22Rv1 (cell line): ENCODE data around the gene OR7C1.

Source experiments
- H3K27ac ChIP-seq: fragments of 450-650 bp; 2 replicates; pipeline ENCODE4 v1.5.1; 2017
- ZFX ChIP-seq: fragments of 450-650 bp; IDR thresholded peaks from 2 replicates; pipeline ENCODE4 v1.6.1; 2017; ENCODE audit warnings: antibody characterized with exemption, borderline replicate concordance
- TF ChIP-seq, protein P1 (sequence below): fragments of 450-650 bp; IDR thresholded peaks from 2 replicates; pipeline ENCODE4 v1.5.1; 2017; ENCODE audit warnings: mild to moderate bottlenecking

OR7C1 gene

DNA sequence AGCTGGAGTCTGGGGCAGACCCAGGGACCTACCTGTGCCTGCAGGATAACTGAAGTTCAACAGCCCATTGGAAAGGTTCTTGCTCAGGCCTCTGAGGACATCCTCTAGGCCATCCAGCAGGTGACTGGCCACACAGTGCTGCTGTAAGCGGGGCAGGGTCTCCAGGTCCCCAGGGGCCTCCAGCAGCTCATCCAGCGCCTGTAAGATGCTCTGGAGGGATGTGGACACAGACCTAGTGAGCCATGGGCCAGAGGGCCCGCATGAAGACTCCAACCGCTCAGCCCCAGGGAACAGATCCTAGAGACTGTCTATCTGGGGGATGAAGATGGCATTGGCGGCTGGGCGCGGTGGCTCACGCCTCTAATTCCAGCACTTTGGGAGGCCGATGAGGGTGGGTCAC, 70.6 kb downstream of the OR7C1 start:
- TF ChIP-seq, protein P1, sequence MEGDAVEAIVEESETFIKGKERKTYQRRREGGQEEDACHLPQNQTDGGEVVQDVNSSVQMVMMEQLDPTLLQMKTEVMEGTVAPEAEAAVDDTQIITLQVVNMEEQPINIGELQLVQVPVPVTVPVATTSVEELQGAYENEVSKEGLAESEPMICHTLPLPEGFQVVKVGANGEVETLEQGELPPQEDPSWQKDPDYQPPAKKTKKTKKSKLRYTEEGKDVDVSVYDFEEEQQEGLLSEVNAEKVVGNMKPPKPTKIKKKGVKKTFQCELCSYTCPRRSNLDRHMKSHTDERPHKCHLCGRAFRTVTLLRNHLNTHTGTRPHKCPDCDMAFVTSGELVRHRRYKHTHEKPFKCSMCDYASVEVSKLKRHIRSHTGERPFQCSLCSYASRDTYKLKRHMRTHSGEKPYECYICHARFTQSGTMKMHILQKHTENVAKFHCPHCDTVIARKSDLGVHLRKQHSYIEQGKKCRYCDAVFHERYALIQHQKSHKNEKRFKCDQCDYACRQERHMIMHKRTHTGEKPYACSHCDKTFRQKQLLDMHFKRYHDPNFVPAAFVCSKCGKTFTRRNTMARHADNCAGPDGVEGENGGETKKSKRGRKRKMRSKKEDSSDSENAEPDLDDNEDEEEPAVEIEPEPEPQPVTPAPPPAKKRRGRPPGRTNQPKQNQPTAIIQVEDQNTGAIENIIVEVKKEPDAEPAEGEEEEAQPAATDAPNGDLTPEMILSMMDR = no peak
- TF ChIP-seq ZFX = no peak
- no peak overlapping the region for H3K27ac ChIP-seq

DNA sequence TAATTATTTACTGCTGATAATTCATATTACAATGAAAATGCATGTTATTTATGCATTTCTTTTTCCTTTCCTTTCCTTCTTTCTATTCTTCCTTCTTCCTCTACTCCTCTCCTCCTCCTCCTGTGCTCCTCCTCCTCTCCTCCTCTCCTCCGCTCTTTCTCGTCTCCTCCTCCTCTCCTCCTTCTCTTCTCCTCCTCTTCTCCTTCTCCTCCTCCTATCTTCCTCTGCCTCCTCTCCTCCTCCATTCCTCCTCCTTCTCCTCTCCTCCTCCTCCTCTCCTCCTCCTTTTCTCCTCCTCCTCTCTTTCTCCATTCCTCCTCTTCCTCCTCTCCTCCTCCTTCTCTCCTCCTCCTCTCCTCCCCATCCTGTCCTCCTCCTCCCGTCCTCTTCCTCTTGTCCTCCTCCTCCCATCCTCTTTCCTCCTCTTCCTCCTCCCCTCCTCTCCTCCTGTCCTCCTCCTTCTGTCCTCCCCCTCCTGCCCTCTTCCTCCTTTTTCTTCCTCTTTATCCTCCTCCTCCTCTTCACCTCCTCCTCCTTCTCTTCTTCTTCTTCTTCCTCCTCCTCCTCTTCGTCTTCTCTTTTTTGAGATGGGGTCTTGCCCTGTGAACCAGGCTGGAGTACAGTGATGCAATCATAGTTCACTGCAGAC, 71.4 kb downstream of the OR7C1 start:
- no peak for TF ChIP-seq ZFX
- TF ChIP-seq, protein P1 = no peak
- H3K27ac ChIP-seq = no peak overlapping the region

DNA sequence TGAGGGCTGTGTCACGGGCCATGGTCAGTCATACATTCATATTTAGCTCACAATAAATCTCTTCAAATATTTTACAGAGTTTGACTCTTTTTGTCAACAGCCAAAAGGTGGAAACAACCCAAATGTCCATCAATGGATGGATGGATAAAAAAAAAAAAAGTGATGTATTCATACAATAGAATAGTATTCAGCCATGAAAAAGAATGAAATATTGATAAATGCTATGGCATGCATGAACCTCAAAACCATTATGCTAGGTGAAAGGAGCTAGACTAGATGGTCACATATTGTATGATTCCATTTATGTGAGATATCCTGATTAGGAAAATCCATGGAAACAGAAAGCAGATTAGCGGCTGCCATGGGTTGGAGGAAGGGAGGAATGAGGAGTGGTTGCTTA, 72.9 kb downstream of the OR7C1 start:
- no peak overlapping the region for H3K27ac ChIP-seq
- TF ChIP-seq, protein P1 = no peak
- TF ChIP-seq ZFX = no peak

DNA sequence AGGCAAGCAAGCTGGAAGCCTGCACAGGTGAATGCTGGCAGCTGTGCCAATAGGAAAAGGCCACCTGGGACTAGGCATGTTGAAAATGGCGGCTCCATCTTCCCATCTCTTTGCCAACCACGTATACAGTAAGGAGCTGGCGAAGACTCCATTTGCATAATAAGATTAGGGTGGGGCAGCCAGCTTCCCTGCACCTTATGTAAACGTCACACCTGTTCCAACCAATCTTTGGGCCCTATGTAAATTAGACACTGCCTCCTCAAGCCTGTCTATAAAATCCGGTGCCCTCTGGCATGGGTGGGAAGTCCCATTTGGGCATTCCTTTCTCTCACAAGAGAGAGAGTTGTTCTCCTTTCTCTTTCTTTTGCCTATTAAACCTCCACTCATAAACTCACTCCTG, 73.4 kb downstream of the OR7C1 start:
- no peak overlapping the region for H3K27ac ChIP-seq
- TF ChIP-seq ZFX = no peak
- TF ChIP-seq, protein P1 = no peak

DNA sequence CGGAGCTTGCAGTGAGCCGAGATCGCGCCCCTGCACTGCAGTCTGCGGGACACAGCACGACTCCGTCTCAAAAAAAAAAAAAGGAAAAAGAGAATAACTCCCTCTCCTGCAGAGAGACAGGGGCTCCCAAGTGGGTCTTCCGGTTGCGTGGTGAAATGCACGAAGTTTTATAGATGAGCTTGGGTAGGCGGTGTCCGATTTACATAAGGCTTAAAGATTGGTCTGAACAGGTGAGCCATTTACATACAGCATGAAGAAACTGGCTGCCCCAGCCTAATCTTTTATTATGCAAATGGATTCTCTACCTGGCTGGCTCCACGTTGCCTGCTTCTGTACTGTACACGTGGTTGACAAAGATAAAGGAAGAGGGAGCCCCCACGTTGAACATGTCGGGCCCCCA, 76.2 kb downstream of the OR7C1 start:
- H3K27ac ChIP-seq = no peak overlapping the region
- TF ChIP-seq ZFX = no peak
- TF ChIP-seq, protein P1 = no peak

DNA sequence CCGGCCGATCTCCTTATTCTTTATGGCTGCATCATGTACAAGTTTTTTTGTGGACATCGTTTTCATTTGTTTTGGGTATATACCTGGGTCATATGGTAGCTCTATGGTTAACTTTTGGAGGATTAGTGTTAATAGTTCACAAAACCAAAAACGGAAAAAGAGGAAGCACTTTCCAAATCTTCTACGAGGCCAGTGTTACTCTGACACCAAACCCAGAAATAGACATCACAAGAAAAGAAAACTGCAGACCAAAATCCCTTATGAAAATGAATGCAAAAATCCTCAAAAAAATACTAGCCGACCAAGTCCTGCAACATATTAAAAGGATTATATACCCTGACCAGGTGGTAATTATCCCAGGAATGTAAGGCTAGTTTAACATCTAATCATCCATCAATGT, 86.4 kb downstream of the OR7C1 start:
- TF ChIP-seq, protein P1 = no peak
- no peak for TF ChIP-seq ZFX
- no peak overlapping the region for H3K27ac ChIP-seq
